ENCODE results near the gene FAM47E. TPM values are rescaled to one million over a fixed set of nuclear protein-coding genes. Genes with fewer than 3 reads are reported as not detected.

FAM47E gene
- total and polyA plus RNA-seq, 5 donors from 2014 or later = 0.57 to 1.0 TPM; not detected in 3

GRCh38 chr4:76305971-76306881 is 54.7 kb downstream of the FAM47E start, which contains the start of gene STBD1:
TSS of gene STBD1 (plus strand) at chr4:76306733. CDS start at chr4:76306770, 37 bp downstream.
- Histone ChIP-seq H3K4me3 (ENCODE audit: low read depth, low read length) (peak within 1 kb of the TSS; percentile 61), H3K27me3 (ENCODE audit: control insufficient read depth, insufficient read depth, low read length) (no peaks in the 10 kb centered on the region), H3K27ac (ENCODE audit: insufficient read depth, low read length, poor library complexity, severe bottlenecking) (no peak within 1 kb of the TSS), H3K9me3 (ENCODE audit: control insufficient read depth in 2 of 2, low read length in 2 of 2) (no peaks in the 10 kb centered on the region), H3K36me3 (ENCODE audit: control insufficient read depth, insufficient read depth, low read length) (no peaks in the 10 kb centered on the region), H3K4me1 (ENCODE audit: control insufficient read depth, insufficient read depth, low read length, poor library complexity, severe bottlenecking) (peaks cover 32% of the 10 kb centered on the region)
- H3K27me3 Mint-ChIP-seq = peaks cover 28% of the 10 kb centered on the region
- ATAC-seq (ENCODE audit: low read depth in 2 of 2) (peak; percentile 11 to 32), DNase-seq (peak in 2 of 3 donors; percentile 2 to 34)
- H3K4me1 Mint-ChIP-seq = peaks cover 8 to 44% (median 17%) of the 10 kb centered on the region in 4 donors
- no peaks in the 10 kb centered on the region for H3K36me3 Mint-ChIP-seq
- H3K4me3 Mint-ChIP-seq = peak within 1 kb of the TSS; percentile 75 to 86 (median 82)
- H3K27ac Mint-ChIP-seq = peak within 1 kb of the TSS in 2 of 3 donors; percentile 9 to 48
- peaks cover 0 to 2% (median 1%) of the 10 kb centered on the region in 7 donors for H3K9me3 Mint-ChIP-seq

- H3K27ac ChIP-seq (ENCODE audit: insufficient read depth, low read length, poor library complexity, severe bottlenecking) = no peak overlapping the region
- H3K9me3 Mint-ChIP-seq = peaks cover 0 to 2% (median 0%) of the 10 kb centered on the region in 7 donors
- H3K36me3 ChIP-seq (ENCODE audit: control insufficient read depth, insufficient read depth, low read length) = no peaks in the 10 kb centered on the region
- ATAC-seq (ENCODE audit: low read depth in 2 of 2) (no peak), DNase-seq (peak in 1 of 3 donors; percentile 18)
- H3K27me3 Mint-ChIP-seq = peaks cover 32% of the 10 kb centered on the region
- no peaks in the 10 kb centered on the region for H3K36me3 Mint-ChIP-seq
- H3K4me1 ChIP-seq (ENCODE audit: control insufficient read depth, insufficient read depth, low read length, poor library complexity, severe bottlenecking) = peaks cover 28% of the 10 kb centered on the region
- peaks cover 0 to 40% (median 15%) of the 10 kb centered on the region in 4 donors for H3K4me1 Mint-ChIP-seq
- no peaks in the 10 kb centered on the region for H3K9me3 ChIP-seq (ENCODE audit: control insufficient read depth in 2 of 2, low read length in 2 of 2)
- no peaks in the 10 kb centered on the region for H3K27me3 ChIP-seq (ENCODE audit: control insufficient read depth, insufficient read depth, low read length)
- H3K4me3 ChIP-seq (ENCODE audit: low read depth, low read length) = peak overlapping the region; percentile 32
- peak overlapping the region; percentile 75 to 86 (median 78) for H3K4me3 Mint-ChIP-seq
- H3K27ac Mint-ChIP-seq = no peak overlapping the region
These were observed 55.5 kb downstream of the FAM47E start for GRCh38 chr4:76306882-76307659.

DNA sequence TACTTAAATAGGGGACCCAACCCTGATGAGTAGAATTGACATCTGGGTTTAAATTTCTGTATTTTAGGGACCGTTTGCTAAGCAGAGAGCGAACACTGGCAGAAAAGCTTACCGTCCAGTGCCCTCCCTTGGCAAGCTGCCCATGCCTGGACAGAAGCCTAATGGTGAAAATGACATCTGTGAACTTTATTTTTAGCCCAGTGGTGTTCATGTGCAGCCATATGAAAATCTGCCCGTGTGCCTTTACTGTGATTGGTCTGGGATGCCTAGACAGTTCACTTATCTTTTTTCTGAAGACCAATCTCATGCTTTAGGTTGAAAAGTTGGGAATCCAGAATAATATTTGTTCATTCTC is 56.1 kb downstream of the FAM47E start:
- DNase-seq (no peak), ATAC-seq (ENCODE audit: low read depth in 2 of 2) (no peak)
- Histone ChIP-seq H3K27ac (ENCODE audit: insufficient read depth, low read length, poor library complexity, severe bottlenecking) (no peak overlapping the region), H3K4me1 (ENCODE audit: control insufficient read depth, insufficient read depth, low read length, poor library complexity, severe bottlenecking) (peaks cover 28% of the 10 kb centered on the region), H3K9me3 (ENCODE audit: control insufficient read depth in 2 of 2, low read length in 2 of 2) (no peaks in the 10 kb centered on the region), H3K27me3 (ENCODE audit: control insufficient read depth, insufficient read depth, low read length) (no peaks in the 10 kb centered on the region), H3K4me3 (ENCODE audit: low read depth, low read length) (no peak overlapping the region), H3K36me3 (ENCODE audit: control insufficient read depth, insufficient read depth, low read length) (no peaks in the 10 kb centered on the region)
- H3K27me3 Mint-ChIP-seq = peaks cover 33% of the 10 kb centered on the region
- peaks cover 0 to 2% (median 0%) of the 10 kb centered on the region in 7 donors for H3K9me3 Mint-ChIP-seq
- H3K36me3 Mint-ChIP-seq = no peaks in the 10 kb centered on the region
- H3K4me1 Mint-ChIP-seq = peaks cover 0 to 35% (median 15%) of the 10 kb centered on the region in 4 donors
- H3K4me3 Mint-ChIP-seq = peak overlapping the region in 3 of 4 donors; percentile 24 to 86 (median 75)
- H3K27ac Mint-ChIP-seq = no peak overlapping the region

DNA sequence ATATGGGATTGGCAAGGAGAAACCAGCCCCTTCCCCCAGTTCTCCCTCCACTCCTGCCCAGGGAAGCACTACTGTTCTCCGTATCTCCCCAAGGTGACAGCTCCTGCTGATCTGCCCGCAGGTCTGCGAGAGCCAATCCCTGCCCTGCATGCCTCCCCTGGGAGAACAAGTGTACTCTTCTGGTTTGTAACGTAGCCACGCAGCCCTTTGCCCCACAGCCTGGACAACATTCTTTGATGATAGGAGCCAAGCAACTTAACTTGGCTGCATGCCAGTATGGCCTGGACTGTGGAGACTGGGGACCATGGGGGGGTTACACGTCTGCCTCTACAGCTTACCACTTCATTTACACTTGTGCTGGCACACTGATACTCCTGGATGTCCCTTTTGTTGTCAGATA is 57.0 kb downstream of the FAM47E start:
- Mint-ChIP-seq H3K4me1 (peaks cover 0 to 26% (median 15%) of the 10 kb centered on the region in 4 donors), H3K9me3 (peaks cover 0 to 5% (median 0%) of the 10 kb centered on the region in 7 donors), H3K4me3 (peak overlapping the region in 2 of 4 donors; percentile 42 to 77), H3K27me3 (peaks cover 33% of the 10 kb centered on the region), H3K36me3 (no peaks in the 10 kb centered on the region), H3K27ac (no peak overlapping the region)
- H3K36me3 ChIP-seq (ENCODE audit: control insufficient read depth, insufficient read depth, low read length) = no peaks in the 10 kb centered on the region
- H3K4me3 ChIP-seq (ENCODE audit: low read depth, low read length) = no peak overlapping the region
- DNase-seq (no peak), ATAC-seq (ENCODE audit: low read depth in 2 of 2) (no peak)
- peaks cover 28% of the 10 kb centered on the region for H3K4me1 ChIP-seq (ENCODE audit: control insufficient read depth, insufficient read depth, low read length, poor library complexity, severe bottlenecking)
- H3K9me3 ChIP-seq (ENCODE audit: control insufficient read depth in 2 of 2, low read length in 2 of 2) = no peaks in the 10 kb centered on the region
- H3K27me3 ChIP-seq (ENCODE audit: control insufficient read depth, insufficient read depth, low read length) = no peaks in the 10 kb centered on the region
- H3K27ac ChIP-seq (ENCODE audit: insufficient read depth, low read length, poor library complexity, severe bottlenecking) = no peak overlapping the region

- Mint-ChIP-seq H3K27me3 (peaks cover 28% of the 10 kb centered on the region), H3K4me1 (peaks cover 0 to 18% (median 10%) of the 10 kb centered on the region in 4 donors), H3K9me3 (peaks cover 0 to 4% (median 0%) of the 10 kb centered on the region in 7 donors), H3K36me3 (no peaks in the 10 kb centered on the region), H3K27ac (no peak overlapping the region), H3K4me3 (peak overlapping the region in 1 of 4 donors; percentile 7)
- no peak for ATAC-seq (ENCODE audit: low read depth in 2 of 2)
- Histone ChIP-seq H3K4me3 (ENCODE audit: low read depth, low read length) (no peak overlapping the region), H3K36me3 (ENCODE audit: control insufficient read depth, insufficient read depth, low read length) (no peaks in the 10 kb centered on the region), H3K27me3 (ENCODE audit: control insufficient read depth, insufficient read depth, low read length) (no peaks in the 10 kb centered on the region), H3K27ac (ENCODE audit: insufficient read depth, low read length, poor library complexity, severe bottlenecking) (no peak overlapping the region), H3K4me1 (ENCODE audit: control insufficient read depth, insufficient read depth, low read length, poor library complexity, severe bottlenecking) (peaks cover 23% of the 10 kb centered on the region), H3K9me3 (ENCODE audit: control insufficient read depth in 2 of 2, low read length in 2 of 2) (no peaks in the 10 kb centered on the region)
- no peak for DNase-seq
These were observed 58.5 kb downstream of the FAM47E start for GRCh38 chr4:76309939-76310550.

DNA sequence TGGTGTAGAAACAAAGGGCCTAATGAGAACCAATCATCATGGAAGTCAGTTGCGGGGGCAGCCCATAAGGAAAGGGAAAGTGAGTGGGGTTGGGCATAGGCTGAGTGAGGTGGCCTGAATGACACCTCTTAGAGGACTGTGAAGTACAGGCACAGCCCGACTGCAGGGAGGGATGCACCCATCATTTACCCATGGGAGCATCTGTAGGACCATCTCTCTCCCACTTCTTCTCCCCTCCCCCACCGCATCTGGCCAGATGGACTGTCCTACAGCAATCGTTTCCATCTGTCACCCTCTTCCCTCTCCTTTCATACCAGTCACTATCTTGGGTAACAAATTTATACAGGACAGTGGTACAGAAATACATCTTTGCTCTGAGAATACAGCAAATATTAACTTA is 59.2 kb downstream of the FAM47E start:
- ATAC-seq (ENCODE audit: low read depth in 2 of 2) = no peak
- Histone ChIP-seq H3K36me3 (ENCODE audit: control insufficient read depth, insufficient read depth, low read length) (no peaks in the 10 kb centered on the region), H3K4me3 (ENCODE audit: low read depth, low read length) (no peak overlapping the region), H3K9me3 (ENCODE audit: control insufficient read depth in 2 of 2, low read length in 2 of 2) (peaks cover 0 to 1% of the 10 kb centered on the region in 2 experiments), H3K27me3 (ENCODE audit: control insufficient read depth, insufficient read depth, low read length) (no peaks in the 10 kb centered on the region), H3K27ac (ENCODE audit: insufficient read depth, low read length, poor library complexity, severe bottlenecking) (no peak overlapping the region), H3K4me1 (ENCODE audit: control insufficient read depth, insufficient read depth, low read length, poor library complexity, severe bottlenecking) (peaks cover 17% of the 10 kb centered on the region)
- Mint-ChIP-seq H3K4me1 (peaks cover 0 to 12% (median 4%) of the 10 kb centered on the region in 4 donors), H3K27me3 (peaks cover 25% of the 10 kb centered on the region), H3K9me3 (peaks cover 0 to 4% (median 0%) of the 10 kb centered on the region in 7 donors), H3K27ac (no peak overlapping the region), H3K4me3 (peak overlapping the region in 1 of 4 donors; percentile 7), H3K36me3 (no peaks in the 10 kb centered on the region)
- DNase-seq = no peak

DNA sequence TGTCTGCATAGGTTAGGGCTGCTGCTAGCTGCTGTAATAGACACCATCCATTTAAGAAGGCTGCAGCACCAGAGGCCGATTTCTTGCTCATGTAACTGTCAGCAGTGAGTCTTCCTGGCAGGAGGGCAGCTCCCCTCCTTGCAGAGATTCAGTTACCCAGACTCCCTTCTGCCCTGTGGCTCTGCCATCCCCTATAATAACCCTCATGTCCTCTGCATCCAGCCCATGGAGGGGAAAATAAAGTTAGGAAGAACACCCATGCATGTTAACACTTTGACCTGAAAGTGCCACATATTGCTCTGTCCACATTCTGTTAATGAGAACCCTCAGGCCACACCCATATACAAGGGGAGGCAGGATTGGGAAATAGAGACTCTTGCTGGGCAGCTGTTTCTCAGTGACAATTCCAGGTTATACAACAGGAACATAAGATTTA is 60.4 kb downstream of the FAM47E start:
- Histone ChIP-seq H3K9me3 (ENCODE audit: control insufficient read depth in 2 of 2, low read length in 2 of 2) (peaks cover 4 to 8% of the 10 kb centered on the region in 2 experiments), H3K27me3 (ENCODE audit: control insufficient read depth, insufficient read depth, low read length) (no peaks in the 10 kb centered on the region), H3K4me3 (ENCODE audit: low read depth, low read length) (no peak overlapping the region), H3K4me1 (ENCODE audit: control insufficient read depth, insufficient read depth, low read length, poor library complexity, severe bottlenecking) (peaks cover 5% of the 10 kb centered on the region), H3K36me3 (ENCODE audit: control insufficient read depth, insufficient read depth, low read length) (no peaks in the 10 kb centered on the region), H3K27ac (ENCODE audit: insufficient read depth, low read length, poor library complexity, severe bottlenecking) (no peak overlapping the region)
- H3K27me3 Mint-ChIP-seq = peaks cover 26% of the 10 kb centered on the region
- peaks cover 0 to 12% (median 1%) of the 10 kb centered on the region in 4 donors for H3K4me1 Mint-ChIP-seq
- DNase-seq = no peak
- no peak overlapping the region for H3K27ac Mint-ChIP-seq
- no peak overlapping the region for H3K4me3 Mint-ChIP-seq
- no peak for ATAC-seq (ENCODE audit: low read depth in 2 of 2)
- H3K9me3 Mint-ChIP-seq = peaks cover 0 to 11% (median 4%) of the 10 kb centered on the region in 7 donors
- H3K36me3 Mint-ChIP-seq = no peaks in the 10 kb centered on the region
